GM12892 (cell line): ENCODE data around the gene RAB4A.

Experiments used
- DNase-seq: peaks from one replicate; pipeline ENCODE4 v3.0.0; 2011; ENCODE audit not compliant: insufficient read length
- FAIRE-seq: peaks from 2 replicates; lab custom pipeline; 2011; peaks lifted over from hg19 to GRCh38; lab: Jason Lieb, UNC
- POLR2A ChIP-seq: IDR thresholded peaks from 2 replicates; pipeline ENCODE4 v1.6.1; 2011; ENCODE audit warnings: low read depth, low read length, control low read depth
- POLR2AphosphoS5 ChIP-seq: IDR thresholded peaks from 2 replicates; pipeline ENCODE4 v1.6.1; 2011; ENCODE audit warnings: low read depth, low read length, control low read depth
- TAF1 ChIP-seq: IDR thresholded peaks from 2 replicates; pipeline ENCODE4 v1.6.1; 2011; ENCODE audit warnings: low read depth, mild to moderate bottlenecking, control low read depth, low read length, borderline replicate concordance

Gene RAB4A

GRCh38 chr1:229230893-229231753, 39.8 kb upstream of the RAB4A start:
- DNase-seq (no peak), FAIRE-seq (no peak)
- TF ChIP-seq TAF1 (no peak), POLR2AphosphoS5 (no peak), POLR2A (no peak)

GRCh38 chr1:229231754-229232119, 39.2 kb upstream of the RAB4A start:
- DNase-seq (no peak), FAIRE-seq (no peak)
- TF ChIP-seq POLR2A = no peak
- TF ChIP-seq POLR2AphosphoS5 = no peak

- TF ChIP-seq TAF1 = no peak
- no peak for TF ChIP-seq POLR2AphosphoS5
- TF ChIP-seq POLR2A = no peak
- no peak for DNase-seq
- FAIRE-seq = no peak
These were observed 35.9 kb upstream of the RAB4A start for GRCh38 chr1:229234870-229235472.

- FAIRE-seq (no peak), DNase-seq (no peak)
- TF ChIP-seq TAF1 (no peak), POLR2AphosphoS5 (no peak), POLR2A (no peak)
These were observed 33.6 kb upstream of the RAB4A start for GRCh38 chr1:229237320-229237719.

GRCh38 chr1:229238231-229238630, 32.7 kb upstream of the RAB4A start:
- TF ChIP-seq TAF1 (no peak), POLR2AphosphoS5 (no peak), POLR2A (no peak)
- DNase-seq = no peak
- FAIRE-seq = no peak

GRCh38 chr1:229238674-229239415, 32.1 kb upstream of the RAB4A start:
- DNase-seq (no peak), FAIRE-seq (no peak)
- TF ChIP-seq POLR2AphosphoS5 (no peak), POLR2A (no peak), TAF1 (no peak)

GRCh38 chr1:229240532-229240931, 30.4 kb upstream of the RAB4A start:
- FAIRE-seq = no peak
- no peak for DNase-seq
- TF ChIP-seq POLR2AphosphoS5 = no peak

GRCh38 chr1:229241390-229241789, 29.5 kb upstream of the RAB4A start:
- DNase-seq (no peak), FAIRE-seq (no peak)
- TF ChIP-seq POLR2AphosphoS5 (no peak), POLR2A (no peak), TAF1 (no peak)

GRCh38 chr1:229243638-229244037, 27.3 kb upstream of the RAB4A start:
- DNase-seq (no peak), FAIRE-seq (no peak)
- TF ChIP-seq POLR2AphosphoS5 (no peak), TAF1 (no peak)

GRCh38 chr1:229244091-229244490, 26.8 kb upstream of the RAB4A start:
- no peak for FAIRE-seq
- DNase-seq = no peak
- TF ChIP-seq POLR2A = no peak
- TF ChIP-seq TAF1 = no peak
- no peak for TF ChIP-seq POLR2AphosphoS5

GRCh38 chr1:229247871-229248270, 23.0 kb upstream of the RAB4A start:
- no peak for TF ChIP-seq TAF1
- TF ChIP-seq POLR2AphosphoS5 = no peak
- no peak for TF ChIP-seq POLR2A
- no peak for DNase-seq
- no peak for FAIRE-seq

- no peak for FAIRE-seq
- TF ChIP-seq POLR2A (no peak), TAF1 (no peak), POLR2AphosphoS5 (no peak)
- DNase-seq = no peak
These were observed 21.8 kb upstream of the RAB4A start for GRCh38 chr1:229248821-229249817.
